H9 (cell line): Measurements from ENCODE around the gene TSACC. TPM values are rescaled to one million over a fixed set of nuclear protein-coding genes. Genes with fewer than 3 reads are reported as not detected.
"Not testable (repeated sequence)": the region's sequence is repeated elsewhere in the genome, so short reads cannot be mapped to it uniquely, and the experiment has no call there.

Source experiments
- DNase-seq: peaks from one replicate; pipeline ENCODE4 v3.0.0-alpha.2; 2017
- H2AFZ ChIP-seq: one replicate; pipeline ENCODE4 v1.6.1; 2013; ENCODE audit warnings: mild to moderate bottlenecking, low read length, control low read depth, moderate library complexity
- H2AK5ac ChIP-seq: 2 replicates; pipeline ENCODE4 v1.6.1; 2013; ENCODE audit warnings: low read length, control low read depth, mixed read lengths; ENCODE audit not compliant: insufficient read length
- H2BK120ac ChIP-seq: one replicate; pipeline ENCODE4 v1.6.1; 2013; ENCODE audit warnings: low read depth, mild to moderate bottlenecking, low read length, control low read depth, inconsistent platforms; ENCODE audit not compliant: poor library complexity, severe bottlenecking
- H2BK12ac ChIP-seq: 2 replicates; pipeline ENCODE4 v1.6.1; 2013; ENCODE audit warnings: low read length, control low read depth, mixed read lengths, low read depth; ENCODE audit not compliant: insufficient read length
- H2BK15ac ChIP-seq: 2 replicates; pipeline ENCODE4 v1.6.1; 2013; ENCODE audit warnings: low read depth, low read length, control low read depth
- H2BK20ac ChIP-seq: one replicate; pipeline ENCODE4 v1.6.1; 2013; ENCODE audit warnings: low read depth, mild to moderate bottlenecking, low read length, control low read depth, inconsistent platforms; ENCODE audit not compliant: poor library complexity, severe bottlenecking
- H2BK5ac ChIP-seq: 2 replicates; pipeline ENCODE4 v1.6.1; 2013; ENCODE audit warnings: low read length, control low read depth, mixed read lengths; ENCODE audit not compliant: insufficient read length
- H3K14ac ChIP-seq: 2 replicates; pipeline ENCODE4 v1.6.1; 2013; ENCODE audit warnings: low read length, control low read depth; ENCODE audit not compliant: insufficient read depth
- H3K18ac ChIP-seq: 2 replicates; pipeline ENCODE4 v1.6.1; 2013; ENCODE audit warnings: low read depth, mild to moderate bottlenecking, mixed read lengths, low read length, control low read depth; ENCODE audit not compliant: insufficient read length
- H3K23ac ChIP-seq: 2 replicates; pipeline ENCODE4 v1.6.1; 2013; ENCODE audit warnings: low read length, control low read depth, mixed read lengths, low read depth; ENCODE audit not compliant: insufficient read length
- H3K23me2 ChIP-seq: 2 replicates; pipeline ENCODE4 v1.6.1; 2013; ENCODE audit warnings: low read depth, mild to moderate bottlenecking, mixed read lengths, low read length, control low read depth; ENCODE audit not compliant: insufficient read length, poor library complexity, severe bottlenecking
- H3K27ac ChIP-seq: 2 replicates; pipeline ENCODE4 v1.5.1; 2013; ENCODE audit warnings: low read length, control low read depth, mixed read lengths, low read depth; ENCODE audit not compliant: insufficient read length
- H3K27me3 ChIP-seq: 2 replicates; pipeline ENCODE4 v1.6.1; 2013; ENCODE audit warnings: low read length, control low read depth, inconsistent platforms; ENCODE audit not compliant: insufficient read depth
- H3K4ac ChIP-seq: 2 replicates; pipeline ENCODE4 v1.6.1; 2013; ENCODE audit warnings: low read depth, mild to moderate bottlenecking, control low read depth, inconsistent platforms, low read length, moderate library complexity
- H3K4me1 ChIP-seq: 2 replicates; pipeline ENCODE4 v1.6.1; 2013; ENCODE audit warnings: low read length, control low read depth, inconsistent platforms; ENCODE audit not compliant: insufficient read depth
- H3K4me2 ChIP-seq: 2 replicates; pipeline ENCODE4 v1.6.1; 2013; ENCODE audit warnings: low read length, control low read depth, mixed read lengths; ENCODE audit not compliant: insufficient read length, insufficient read depth
- H3K56ac ChIP-seq: 2 replicates; pipeline ENCODE4 v1.6.1; 2013; ENCODE audit warnings: low read depth, mild to moderate bottlenecking, mixed read lengths, low read length, control low read depth; ENCODE audit not compliant: insufficient read length
- H3K79me1 ChIP-seq: 2 replicates; pipeline ENCODE4 v1.6.1; 2013; ENCODE audit warnings: low read depth, mild to moderate bottlenecking, moderate library complexity, low read length, control low read depth, inconsistent platforms; ENCODE audit not compliant: insufficient read depth, poor library complexity, severe bottlenecking
- H3K79me2 ChIP-seq: 2 replicates; pipeline ENCODE4 v1.6.1; 2013; ENCODE audit warnings: low read length, control low read depth, inconsistent platforms; ENCODE audit not compliant: insufficient read depth
- H3K9ac ChIP-seq: 2 replicates; pipeline ENCODE4 v1.6.1; 2013; ENCODE audit warnings: low read length, control low read depth, mixed read lengths; ENCODE audit not compliant: insufficient read length; ENCODE audit errors: extremely low read depth
- H3K9me3 ChIP-seq: one replicate; pipeline ENCODE4 v1.6.1; 2013; ENCODE audit warnings: low read depth, low read length, inconsistent platforms; ENCODE audit not compliant: control insufficient read depth
- H3T11ph ChIP-seq: one replicate; pipeline ENCODE4 v1.6.1; 2013; ENCODE audit warnings: mild to moderate bottlenecking, low read length, control low read depth, inconsistent platforms
- H4K20me1 ChIP-seq: one replicate; pipeline ENCODE4 v1.6.1; 2013; ENCODE audit not compliant: control insufficient read depth, insufficient read length, insufficient read depth
- H4K5ac ChIP-seq: 2 replicates; pipeline ENCODE4 v1.6.1; 2013; ENCODE audit warnings: low read depth, mild to moderate bottlenecking, mixed read lengths, low read length, control low read depth; ENCODE audit not compliant: insufficient read length
- H4K8ac ChIP-seq: replicated peaks from 2 replicates; pipeline ENCODE4 v1.6.1; 2013; ENCODE audit warnings: low read length, control low read depth, mixed read lengths, low read depth; ENCODE audit not compliant: insufficient read length
- H4K91ac ChIP-seq: 2 replicates; pipeline ENCODE4 v1.6.1; 2013; ENCODE audit warnings: low read depth, mild to moderate bottlenecking, moderate library complexity, mixed read lengths, low read length, control low read depth; ENCODE audit not compliant: insufficient read length
- H3K27ac Mint-ChIP-seq, 3 experiments: 2 replicates in 2 of 3; 3 replicates in 1 of 3; pipeline ENCODE4 v1.8.0; 2020 to 2021; ENCODE audit warnings: mixed read lengths in 3 of 3, mild to moderate bottlenecking in 1 of 3, moderate library complexity in 1 of 3
- H3K27me3 Mint-ChIP-seq: 2 replicates; pipeline ENCODE4 v1.8.0; 2021; ENCODE audit warnings: low read depth, mild to moderate bottlenecking, moderate library complexity, mixed read lengths
- H3K36me3 Mint-ChIP-seq, 3 experiments: 2 replicates in 2 of 3; 3 replicates in 1 of 3; pipeline ENCODE4 v1.8.0; 2020 to 2021; ENCODE audit warnings: low read depth in 3 of 3, mixed read lengths in 3 of 3; ENCODE audit not compliant: insufficient read depth in 1 of 3
- H3K4me1 Mint-ChIP-seq, 2 experiments: 2 replicates each; pipeline ENCODE4 v1.8.0; 2020; ENCODE audit warnings: mixed read lengths in 2 of 2
- H3K4me3 Mint-ChIP-seq, 2 experiments: 2 replicates in 1 of 2; 3 replicates in 1 of 2; pipeline ENCODE4 v1.8.0; 2020 to 2021; ENCODE audit warnings: mild to moderate bottlenecking in 2 of 2, mixed read lengths in 2 of 2, moderate library complexity in 1 of 2
- H3K9me3 Mint-ChIP-seq, 2 experiments: 2 replicates in 1 of 2; 3 replicates in 1 of 2; pipeline ENCODE4 v1.8.0; 2020; ENCODE audit warnings: mild to moderate bottlenecking in 2 of 2, mixed read lengths in 2 of 2, moderate library complexity in 1 of 2
- WGBS: extraction: QIAGEN DNeasy Blood & Tissue Kit; methylation state at CpG from one replicate; pipeline ENCODE4 v1.1.7; 2013; ENCODE audit warnings: missing lambda C conversion rate, low lambda C conversion rate, mixed read lengths; ENCODE audit not compliant: insufficient read length; ENCODE audit errors: extremely low coverage; 5-methylcytosine and 5-hydroxymethylcytosine counted together
- total RNA-seq: library from RNA; stranded (reverse); gene quantifications from 2 replicates; pipeline ENCODE4 v1.2.1, GENCODE V29; 2021
- TF ChIP-seq, protein P1 (sequence below): fragments of 200-600 bp; sonication (generic); conservative IDR thresholded peaks from 3 replicates; pipeline ENCODE4 v1.8.0; 2021; ENCODE audit warnings: antibody characterized with exemption, mild to moderate bottlenecking

The TSACC gene
- total RNA-seq, 1 experiment from 2014 or later: 2.3 TPM

DNA sequence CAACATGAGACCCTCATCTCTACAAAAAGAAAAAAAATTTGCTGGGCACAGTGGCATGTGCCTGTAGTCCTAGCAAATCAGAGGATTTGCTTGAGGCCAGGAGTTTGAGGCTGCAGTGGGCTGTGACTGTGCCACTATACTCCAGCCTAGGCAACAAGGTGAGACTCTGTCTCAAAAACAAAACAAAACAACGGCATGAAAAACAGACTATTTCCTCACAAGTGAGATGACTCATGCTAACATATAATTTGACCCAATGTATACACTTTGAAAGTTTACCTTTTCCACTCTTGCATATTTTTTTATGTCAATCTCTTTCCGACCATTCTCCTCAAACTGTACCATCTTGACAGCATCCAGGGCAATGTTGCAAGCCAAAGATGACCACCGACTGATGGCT lies 17.8 kb upstream of the TSACC start:
- Mint-ChIP-seq H3K27me3 (no peaks in the 10 kb centered on the region), H3K4me1 (no peaks in the 10 kb centered on the region), H3K9me3 (no peaks in the 10 kb centered on the region), H3K27ac (no peak overlapping the region), H3K4me3 (no peak overlapping the region), H3K36me3 (peaks cover 64 to 96% (median 89%) of the 10 kb centered on the region in 3 experiments)
- no CpG with 5 or more reads among the region's 3 CpGs for WGBS
- Histone ChIP-seq H3T11ph (no peak overlapping the region), H4K5ac (no peak overlapping the region), H3K23ac (no peak overlapping the region), H3K4me2 (no peak overlapping the region), H4K8ac (no peak overlapping the region), H2AFZ (no peak overlapping the region), H3K56ac (no peak overlapping the region), H3K27me3 (no peaks in the 10 kb centered on the region), H2BK120ac (no peak overlapping the region), H3K9ac (no peak overlapping the region), H3K18ac (no peak overlapping the region), H4K91ac (no peak overlapping the region), H3K9me3 (no peaks in the 10 kb centered on the region), H3K14ac (no peak overlapping the region), H3K27ac (no peak overlapping the region), H3K23me2 (no peaks in the 10 kb centered on the region), H2BK12ac (no peak overlapping the region), H3K79me2 (no peaks in the 10 kb centered on the region), H3K4ac (no peak overlapping the region), H2AK5ac (no peak overlapping the region), H2BK5ac (no peak overlapping the region), H3K79me1 (no peaks in the 10 kb centered on the region), H2BK15ac (no peak overlapping the region), H2BK20ac (no peak overlapping the region), H4K20me1 (no peaks in the 10 kb centered on the region), H3K4me1 (no peaks in the 10 kb centered on the region)
- TF ChIP-seq, protein P1, sequence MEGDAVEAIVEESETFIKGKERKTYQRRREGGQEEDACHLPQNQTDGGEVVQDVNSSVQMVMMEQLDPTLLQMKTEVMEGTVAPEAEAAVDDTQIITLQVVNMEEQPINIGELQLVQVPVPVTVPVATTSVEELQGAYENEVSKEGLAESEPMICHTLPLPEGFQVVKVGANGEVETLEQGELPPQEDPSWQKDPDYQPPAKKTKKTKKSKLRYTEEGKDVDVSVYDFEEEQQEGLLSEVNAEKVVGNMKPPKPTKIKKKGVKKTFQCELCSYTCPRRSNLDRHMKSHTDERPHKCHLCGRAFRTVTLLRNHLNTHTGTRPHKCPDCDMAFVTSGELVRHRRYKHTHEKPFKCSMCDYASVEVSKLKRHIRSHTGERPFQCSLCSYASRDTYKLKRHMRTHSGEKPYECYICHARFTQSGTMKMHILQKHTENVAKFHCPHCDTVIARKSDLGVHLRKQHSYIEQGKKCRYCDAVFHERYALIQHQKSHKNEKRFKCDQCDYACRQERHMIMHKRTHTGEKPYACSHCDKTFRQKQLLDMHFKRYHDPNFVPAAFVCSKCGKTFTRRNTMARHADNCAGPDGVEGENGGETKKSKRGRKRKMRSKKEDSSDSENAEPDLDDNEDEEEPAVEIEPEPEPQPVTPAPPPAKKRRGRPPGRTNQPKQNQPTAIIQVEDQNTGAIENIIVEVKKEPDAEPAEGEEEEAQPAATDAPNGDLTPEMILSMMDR: no peak
- no peak for DNase-seq

DNA sequence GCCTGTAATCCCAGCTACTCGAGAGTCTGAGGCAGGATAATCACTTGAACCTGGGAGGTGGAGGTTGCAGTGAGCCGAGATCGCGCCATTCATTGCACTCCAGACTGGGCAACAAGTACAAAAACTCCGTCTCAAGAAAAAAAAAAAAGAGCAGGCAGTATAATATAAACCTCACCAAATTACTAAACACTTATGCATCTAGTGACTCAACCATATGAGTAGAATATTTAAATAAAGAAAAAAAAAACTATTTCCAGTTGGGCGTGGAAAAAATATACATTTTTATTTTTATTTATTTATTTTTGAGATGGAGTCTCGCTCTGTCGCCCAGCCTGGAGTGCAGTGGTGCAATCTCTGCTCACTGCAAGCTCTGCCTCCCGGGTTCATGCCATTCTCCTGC lies 15.1 kb upstream of the TSACC start:
- WGBS: no CpG with 5 or more reads among the region's 9 CpGs
- H3K4me2 ChIP-seq, H3K79me1 ChIP-seq, H2BK15ac ChIP-seq, H3K27ac ChIP-seq, H3K4me1 ChIP-seq, DNase-seq, H3K79me2 ChIP-seq, H3K4ac ChIP-seq, H3K4me1 Mint-ChIP-seq, H3T11ph ChIP-seq, H2AFZ ChIP-seq, H3K27me3 ChIP-seq, H3K18ac ChIP-seq, H2BK12ac ChIP-seq, H4K20me1 ChIP-seq, H2BK120ac ChIP-seq, H3K9me3 ChIP-seq, H2BK5ac ChIP-seq, H2AK5ac ChIP-seq, H4K8ac ChIP-seq, H3K27me3 Mint-ChIP-seq, H3K4me3 Mint-ChIP-seq, H4K91ac ChIP-seq, H3K23me2 ChIP-seq, H2BK20ac ChIP-seq, H3K56ac ChIP-seq, H3K9me3 Mint-ChIP-seq, H3K27ac Mint-ChIP-seq, H4K5ac ChIP-seq, H3K14ac ChIP-seq, H3K23ac ChIP-seq, H3K9ac ChIP-seq: not testable (repeated sequence)
- peaks cover 54 to 85% (median 68%) of the 10 kb centered on the region in 3 experiments for H3K36me3 Mint-ChIP-seq
